Measurements from ENCODE around the gene VSX2.
"Not testable (repeated sequence)": the region's sequence is repeated elsewhere in the genome, so short reads cannot be mapped to it uniquely, and the experiment has no call there.

Gene VSX2

DNA sequence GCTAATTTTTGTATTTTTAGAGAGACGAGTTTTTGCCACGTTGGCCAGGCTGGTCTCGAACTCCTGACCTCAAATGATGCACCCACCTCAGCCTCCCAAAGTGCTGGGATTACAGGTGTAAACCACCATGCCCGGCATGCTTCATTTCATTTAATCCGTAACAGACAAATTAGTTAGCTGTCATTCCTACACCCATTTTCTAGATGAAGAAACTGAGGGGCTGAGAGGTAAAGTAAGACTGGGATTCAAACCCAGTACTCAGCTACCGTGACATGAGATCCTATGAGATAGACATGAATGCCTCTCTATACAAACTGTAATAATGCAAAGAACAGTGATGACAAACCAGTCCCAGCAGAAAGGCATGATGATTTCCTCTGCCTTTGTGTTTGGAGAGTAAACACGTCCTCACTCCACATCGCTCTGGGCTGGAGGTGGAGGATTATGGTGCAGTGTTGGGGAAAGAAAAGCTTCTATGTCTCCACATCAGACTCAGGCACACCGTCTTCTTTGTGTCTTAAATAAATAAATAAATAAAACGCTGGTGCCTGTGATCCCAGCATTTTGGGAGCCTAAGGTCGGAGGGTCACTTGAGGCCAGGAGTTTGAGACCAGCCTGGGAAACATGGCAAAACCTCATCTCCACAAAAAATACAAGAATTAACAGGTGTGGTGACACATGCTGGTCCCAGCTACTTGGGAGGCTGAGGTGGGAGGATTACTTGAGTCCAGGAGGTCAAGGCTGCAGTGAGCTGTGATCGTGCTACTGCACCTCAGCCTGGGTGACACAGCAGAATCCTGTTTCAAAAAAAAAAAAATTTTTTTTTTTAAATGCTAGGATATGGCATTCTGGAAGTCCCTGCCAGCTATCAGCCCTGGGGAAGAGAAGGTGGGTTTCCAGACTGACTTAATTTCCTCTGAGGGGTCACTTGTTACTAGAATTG, 10.5 kb downstream of the VSX2 start:
- intact Hi-C loops (cut with DNase I), result loop anchor here (5.0 kb wide), 1 partner anchor 137 kb away; no protein-coding TSS in a partner anchor
- no peak for DNase-seq

DNA sequence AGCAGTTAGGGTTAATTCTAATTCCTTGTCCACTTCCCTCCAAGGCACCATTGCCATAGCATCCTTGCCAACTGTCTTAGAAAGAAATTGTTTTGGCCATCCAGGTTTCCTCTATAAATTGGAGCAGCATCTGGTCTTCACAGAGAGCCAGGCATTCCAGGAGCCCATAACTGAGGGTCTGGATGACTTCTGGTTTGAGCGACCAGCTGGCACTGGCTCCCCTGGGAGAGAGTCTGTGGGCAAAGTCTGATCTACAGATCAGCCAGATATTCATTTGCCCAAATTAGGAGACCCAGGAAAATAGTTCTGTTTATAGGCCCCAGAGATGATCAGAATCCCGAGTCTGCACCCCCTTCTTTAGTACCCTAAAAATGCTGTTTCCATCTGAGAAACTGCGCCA, 16.0 kb downstream of the VSX2 start:
- intact Hi-C loops (cut with DNase I), result no loop called here
- no peak for DNase-seq

DNA sequence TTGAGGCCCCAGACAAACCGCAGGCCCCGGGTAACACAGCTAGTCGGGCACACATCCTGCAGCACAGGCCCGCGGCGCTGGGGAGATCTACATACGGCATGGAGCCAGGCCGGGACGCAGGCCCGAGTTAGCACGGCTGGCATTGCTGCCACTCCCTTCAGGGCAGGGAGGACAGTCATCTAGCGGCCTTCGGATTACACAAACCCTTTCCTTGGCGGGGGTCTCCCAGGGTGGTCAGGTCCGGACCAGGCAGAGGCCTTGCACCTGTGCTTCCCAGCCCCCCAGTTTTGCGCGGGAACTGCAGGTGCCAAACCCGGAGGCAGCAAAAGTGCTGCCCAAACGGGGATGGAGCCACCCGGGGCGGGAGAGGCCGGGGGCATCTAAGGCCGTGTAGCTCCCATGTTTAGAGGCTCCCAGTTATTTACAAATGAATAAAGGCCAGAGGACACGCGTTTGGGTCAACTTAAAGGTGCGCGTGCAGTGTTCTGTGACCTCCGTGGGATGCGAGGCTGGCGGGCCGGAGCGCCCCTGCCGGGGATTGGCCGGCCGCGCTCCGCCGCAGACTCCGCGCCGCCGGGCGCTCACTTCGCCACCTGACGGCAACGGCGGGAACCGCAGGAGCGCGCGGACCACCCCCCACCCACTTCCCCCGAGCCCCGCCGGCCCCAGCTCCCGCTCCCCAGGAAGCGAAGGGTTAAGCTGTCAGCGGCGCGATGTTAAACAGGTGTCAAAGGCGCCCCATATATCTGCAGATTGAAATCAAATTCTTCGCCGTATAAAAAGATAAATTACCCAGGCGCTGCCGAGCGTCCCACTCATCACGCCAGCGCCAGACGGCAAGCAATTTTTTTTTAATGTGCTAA, 18.1 kb downstream of the VSX2 start:
- intact Hi-C loops (cut with DNase I), result no loop called here

DNA sequence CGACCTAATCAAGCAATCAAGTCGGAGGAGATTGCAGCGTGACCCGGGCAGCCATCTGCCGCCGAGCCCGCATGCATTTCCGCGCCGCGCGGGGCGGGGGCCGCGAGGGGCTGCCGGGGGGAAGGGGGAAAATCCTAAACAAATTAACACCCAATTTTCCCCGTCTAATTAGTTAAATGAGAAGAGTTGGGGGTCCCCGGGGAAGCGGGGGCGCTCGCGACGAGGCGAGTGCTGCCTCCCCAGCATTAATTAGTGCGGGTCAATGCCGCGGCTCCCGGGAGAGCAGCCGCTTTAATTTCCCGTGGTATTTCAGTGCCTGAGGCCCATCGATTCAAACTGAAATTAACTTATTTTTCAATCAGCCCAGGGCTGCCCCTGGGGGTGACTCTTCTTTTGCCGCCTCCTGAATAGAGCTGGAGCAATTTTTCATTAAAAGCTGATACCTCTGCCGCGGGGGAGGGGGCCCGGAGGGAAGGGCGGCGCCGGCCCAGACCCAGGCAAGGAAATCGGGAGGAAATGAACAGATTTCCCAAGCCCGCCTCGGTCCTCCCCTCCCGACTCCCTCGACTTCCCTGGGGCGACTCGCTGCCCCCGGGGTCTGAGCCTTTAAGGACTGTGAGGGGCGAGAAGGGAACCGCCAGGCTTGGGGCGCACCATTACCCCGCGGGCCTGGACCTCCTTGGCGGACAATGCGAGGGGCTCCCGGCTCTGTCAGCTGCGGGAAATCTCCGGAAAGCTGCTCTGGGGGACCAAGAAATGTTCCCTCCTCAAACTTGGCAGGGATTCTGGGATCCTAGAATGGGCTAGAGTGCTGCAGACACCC, 18.9 kb downstream of the VSX2 start:
- DNase-seq, result peak in 20 of 42 donors; percentile 7 to 54 (median 24)
- intact Hi-C loops (cut with DNase I), result no loop called here

More for the DNA sequence above, 18.1 kb downstream of the VSX2 start:
- DNase-seq, result peak in 41 of 42 donors; percentile 30 to 82 (median 63)

DNA sequence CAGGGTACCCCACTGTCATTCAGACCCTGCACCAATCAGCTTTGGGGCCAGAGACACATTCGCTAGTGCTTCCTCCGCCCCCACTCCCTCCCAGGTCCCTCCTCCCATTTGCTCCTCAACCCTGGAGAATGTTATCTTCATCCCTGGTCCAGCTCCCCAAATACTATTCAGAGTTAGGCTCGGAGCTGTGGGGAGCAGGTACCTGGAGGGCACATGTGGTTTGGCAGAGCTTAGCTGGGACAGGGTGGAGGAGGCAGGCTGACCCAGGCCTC, 19.5 kb downstream of the VSX2 start:
- intact Hi-C loops (cut with DNase I), result no loop called here
- peak in 1 of 42 donors; percentile 10 for DNase-seq

DNA sequence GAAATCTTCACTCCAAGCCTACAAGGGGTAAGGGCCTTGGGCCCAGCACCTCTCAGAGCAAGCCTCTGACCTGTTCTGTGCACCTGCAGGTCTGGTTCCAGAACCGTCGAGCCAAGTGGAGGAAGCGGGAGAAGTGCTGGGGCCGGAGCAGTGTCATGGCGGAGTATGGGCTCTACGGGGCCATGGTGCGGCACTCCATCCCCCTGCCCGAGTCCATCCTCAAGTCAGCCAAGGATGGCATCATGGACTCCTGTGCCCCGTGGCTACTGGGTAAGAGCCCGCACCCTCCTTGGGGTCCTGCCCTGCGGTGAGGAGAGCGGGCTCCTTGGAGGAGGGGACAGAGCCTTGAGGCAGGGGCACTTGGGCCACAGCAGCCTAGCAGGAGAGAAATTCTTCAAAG, 20.3 kb downstream of the VSX2 start:
- DNase-seq, result no peak
- intact Hi-C loops (cut with DNase I), result no loop called here

DNA sequence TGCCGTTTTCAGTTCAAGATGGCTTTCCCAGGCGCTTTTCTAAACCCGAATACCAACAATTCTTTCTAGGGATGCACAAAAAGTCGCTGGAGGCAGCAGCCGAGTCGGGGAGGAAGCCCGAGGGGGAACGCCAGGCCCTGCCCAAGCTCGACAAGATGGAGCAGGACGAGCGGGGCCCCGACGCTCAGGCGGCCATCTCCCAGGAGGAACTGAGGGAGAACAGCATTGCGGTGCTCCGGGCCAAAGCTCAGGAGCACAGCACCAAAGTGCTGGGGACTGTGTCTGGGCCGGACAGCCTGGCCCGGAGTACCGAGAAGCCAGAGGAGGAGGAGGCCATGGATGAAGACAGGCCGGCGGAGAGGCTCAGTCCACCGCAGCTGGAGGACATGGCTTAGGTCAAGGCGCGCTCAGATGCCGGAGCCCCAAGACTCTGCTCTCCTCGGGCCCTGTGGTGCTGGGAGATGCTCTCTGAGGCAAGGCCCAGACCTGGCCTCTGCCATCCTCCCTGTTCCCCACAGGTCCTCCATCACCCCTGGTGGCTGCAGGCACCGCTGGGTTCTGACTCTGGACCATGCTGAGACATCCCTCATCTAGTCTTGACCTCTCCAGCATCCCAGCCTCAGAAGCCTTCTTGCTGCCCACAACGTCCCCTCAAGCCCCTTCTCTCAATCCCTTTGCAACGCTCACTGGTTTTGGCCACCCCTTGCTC, 21.4 kb downstream of the VSX2 start:
- intact Hi-C loops (cut with DNase I), result no loop called here
- no peak for DNase-seq

DNA sequence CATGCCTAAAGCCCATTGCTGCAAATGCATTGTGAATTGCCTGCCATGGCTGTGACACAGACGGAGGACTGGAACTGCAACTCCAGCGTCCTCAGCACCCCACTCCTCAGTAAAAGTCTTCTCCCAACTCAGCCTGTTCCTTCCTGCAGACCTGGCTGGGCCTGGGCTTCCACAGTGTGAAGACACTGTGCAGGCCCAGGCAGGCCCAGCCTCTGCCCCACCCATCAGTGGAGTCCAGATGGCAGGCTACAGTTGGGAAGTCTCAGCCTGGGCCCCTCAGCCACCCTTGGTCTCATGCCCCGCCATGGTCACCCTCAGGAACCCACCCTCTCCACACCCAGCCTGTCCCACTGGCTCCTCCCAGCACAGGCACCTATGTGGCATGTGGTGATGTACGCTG, 22.0 kb downstream of the VSX2 start:
- no peak for DNase-seq
- intact Hi-C loops (cut with DNase I), result no loop called here

DNA sequence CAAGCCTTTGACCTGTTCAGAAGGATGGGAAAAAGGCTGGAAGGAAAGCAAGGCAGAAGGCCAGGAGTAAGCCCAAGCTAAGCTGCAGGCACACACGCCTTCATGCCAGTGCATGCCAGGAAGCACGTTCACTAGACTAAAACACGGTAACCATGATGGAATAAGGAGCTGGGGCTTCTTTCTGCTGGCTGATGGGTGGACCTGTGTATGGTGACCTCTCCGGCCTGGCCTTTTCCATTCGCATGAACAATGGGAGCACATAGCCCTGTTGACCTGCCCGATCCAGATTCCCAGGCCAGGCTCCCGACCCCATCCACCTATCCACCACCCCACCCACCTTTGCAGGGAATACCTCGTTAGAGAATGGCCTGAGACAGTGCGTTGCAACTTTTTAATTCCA, 22.8 kb downstream of the VSX2 start:
- intact Hi-C loops (cut with DNase I), result no loop called here
- DNase-seq, result no peak

DNA sequence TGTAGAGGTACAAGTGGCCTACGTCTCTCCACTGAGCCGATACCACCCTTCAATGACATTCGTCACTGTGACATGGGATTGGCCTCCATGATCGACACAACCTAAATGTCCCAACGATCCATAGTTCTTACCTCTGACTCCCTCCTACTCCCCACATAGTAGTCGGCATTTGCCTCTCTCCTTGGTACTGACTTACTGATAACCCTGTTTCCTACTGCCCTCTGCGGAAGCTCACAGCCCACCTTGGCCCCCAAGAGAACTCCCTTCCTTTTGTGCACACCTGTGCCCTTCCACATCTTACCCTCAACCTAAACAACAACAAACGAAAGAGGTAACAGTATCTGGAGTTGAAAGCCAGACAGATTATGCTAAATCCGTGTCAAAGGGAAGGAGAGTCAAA, 23.9 kb downstream of the VSX2 start:
- DNase-seq, result no peak
- intact Hi-C loops (cut with DNase I), result no loop called here

DNA sequence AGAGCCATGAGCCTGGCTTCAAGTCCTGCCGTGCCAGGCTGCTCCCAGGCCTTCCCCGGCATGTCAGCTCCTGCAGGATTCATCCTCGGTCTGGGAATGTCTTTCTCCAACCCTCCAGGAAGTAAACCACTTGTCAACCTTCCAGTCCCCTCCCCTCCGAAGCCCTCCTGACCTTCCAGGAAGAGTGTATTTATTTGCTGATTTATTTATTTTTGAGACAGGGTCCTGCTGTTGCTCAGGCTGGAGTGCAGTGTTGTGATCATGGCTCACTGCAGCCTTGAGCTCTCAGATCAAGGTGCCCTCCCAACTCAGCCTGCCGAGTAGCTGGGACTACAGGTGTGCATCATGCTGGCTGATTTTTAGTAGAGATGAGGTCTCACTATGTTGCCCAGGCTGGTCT, 24.7 kb downstream of the VSX2 start:
- intact Hi-C loops (cut with DNase I), result no loop called here
- DNase-seq, result no peak

DNA sequence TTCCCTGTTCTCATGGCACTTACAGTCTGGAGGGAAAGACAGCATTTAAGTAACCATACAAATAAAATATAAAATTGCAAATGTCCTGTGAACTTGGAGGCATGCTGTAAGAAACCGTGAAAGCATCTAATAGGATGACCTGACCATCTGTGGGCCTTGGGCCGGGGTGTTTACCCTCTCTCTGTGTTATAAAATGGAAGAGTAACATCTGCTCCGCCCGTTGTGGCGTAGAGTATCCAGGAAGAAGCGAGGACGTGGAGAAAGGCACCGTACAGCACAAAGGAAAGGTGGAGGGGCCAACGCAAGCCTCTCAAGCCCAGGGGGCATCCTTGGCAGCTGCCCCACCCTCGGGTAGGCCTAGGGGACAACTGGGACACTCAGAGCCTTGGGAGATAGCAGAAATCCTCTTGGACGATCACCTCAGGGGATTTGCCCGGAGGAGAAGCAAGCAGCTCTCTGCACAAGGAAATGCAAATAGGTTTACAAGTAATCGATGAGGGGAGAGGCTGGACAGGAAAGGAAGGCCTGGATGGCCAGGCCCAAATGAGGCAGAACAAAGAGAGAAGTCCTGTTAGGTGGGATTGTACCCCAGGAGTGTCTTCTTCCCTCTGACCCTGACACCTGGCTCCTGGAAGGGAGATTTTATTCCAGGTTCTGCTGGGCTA, 26.2 kb downstream of the VSX2 start:
- DNase-seq, result no peak
- intact Hi-C loops (cut with DNase I), result no loop called here

DNA sequence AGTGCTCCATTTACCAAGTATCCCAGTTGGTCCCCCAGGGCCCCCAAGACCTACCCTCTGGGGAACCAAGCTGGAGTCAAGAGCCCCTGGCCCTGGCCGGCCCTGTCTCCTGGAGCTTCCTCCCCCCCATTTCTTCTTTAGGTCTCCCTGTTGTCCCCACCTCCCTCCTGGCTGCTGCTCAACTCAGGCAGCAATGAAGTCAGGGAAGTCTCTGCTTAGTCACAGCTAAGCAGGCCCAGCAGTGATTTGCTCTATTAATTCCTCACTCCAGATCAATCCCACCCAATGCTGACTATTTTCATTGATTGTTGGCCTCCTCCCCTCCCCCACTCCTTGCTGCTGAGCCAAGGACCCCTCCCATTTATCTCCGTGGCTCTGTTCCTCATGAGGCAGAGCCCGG, 28.3 kb downstream of the VSX2 start:
- intact Hi-C loops (cut with DNase I), result no loop called here

DNA sequence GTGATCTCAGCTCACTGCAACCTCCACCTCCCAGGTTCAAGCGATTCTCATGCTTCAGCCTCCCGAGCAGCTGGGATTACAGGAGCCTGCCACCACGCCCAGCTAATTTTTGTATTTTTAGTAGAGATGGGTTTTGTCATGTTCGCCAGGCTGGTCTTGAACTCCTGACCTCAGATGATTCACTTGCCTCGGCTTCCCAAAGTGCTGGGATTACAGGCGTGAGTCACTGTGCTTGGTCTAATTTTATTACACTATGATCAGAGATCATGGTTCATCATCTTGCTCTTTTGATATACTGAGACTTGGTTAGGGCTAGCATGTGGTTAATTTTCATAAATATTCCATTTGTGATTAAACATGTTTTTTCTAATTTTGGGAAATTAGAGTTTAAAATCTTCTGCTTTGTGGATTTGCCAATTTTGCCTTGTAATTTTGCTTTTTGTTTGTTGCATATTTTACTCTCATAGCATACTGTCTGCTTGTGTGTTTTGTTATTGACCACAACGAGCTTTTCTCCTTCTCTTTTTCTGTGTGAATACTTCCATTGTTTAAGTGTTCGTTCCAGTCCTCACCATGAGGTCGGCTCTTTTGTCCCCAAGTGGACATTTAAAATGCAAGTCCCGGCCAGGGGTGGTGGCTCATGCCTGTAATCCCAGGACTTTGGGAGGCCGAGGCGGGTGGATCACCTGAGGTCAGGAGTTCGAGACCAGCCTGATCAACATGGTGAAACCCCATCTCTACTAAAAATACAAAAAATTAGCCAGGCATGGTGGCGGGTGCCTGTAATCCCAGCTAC, 31.3 kb downstream of the VSX2 start:
- intact Hi-C loops (cut with DNase I), result not testable (repeated sequence)
- DNase-seq, result peak in 39 of 42 donors; percentile 20 to 78 (median 57)

More for the DNA sequence above, 28.3 kb downstream of the VSX2 start:
- no peak for DNase-seq

DNA sequence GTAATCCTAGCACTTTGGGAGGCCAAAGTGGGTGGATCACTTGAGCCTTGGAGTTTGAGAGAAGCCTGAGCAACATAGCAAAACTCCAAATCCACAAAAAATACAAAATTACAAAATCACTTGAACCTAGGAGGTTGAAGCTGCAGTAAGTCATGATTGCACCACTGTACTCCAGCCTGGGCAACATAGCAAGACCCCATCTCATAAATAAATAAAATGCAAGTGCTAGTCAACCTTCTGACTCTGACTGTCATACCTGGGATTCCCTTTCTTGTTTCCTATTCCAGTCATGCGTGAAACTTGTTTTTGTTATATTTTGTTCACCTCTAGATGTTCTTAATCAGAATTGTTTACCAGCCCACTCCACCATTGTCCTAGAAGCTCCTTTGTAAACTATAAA, 32.1 kb downstream of the VSX2 start:
- intact Hi-C loops (cut with DNase I), result no loop called here
- DNase-seq, result no peak

DNA sequence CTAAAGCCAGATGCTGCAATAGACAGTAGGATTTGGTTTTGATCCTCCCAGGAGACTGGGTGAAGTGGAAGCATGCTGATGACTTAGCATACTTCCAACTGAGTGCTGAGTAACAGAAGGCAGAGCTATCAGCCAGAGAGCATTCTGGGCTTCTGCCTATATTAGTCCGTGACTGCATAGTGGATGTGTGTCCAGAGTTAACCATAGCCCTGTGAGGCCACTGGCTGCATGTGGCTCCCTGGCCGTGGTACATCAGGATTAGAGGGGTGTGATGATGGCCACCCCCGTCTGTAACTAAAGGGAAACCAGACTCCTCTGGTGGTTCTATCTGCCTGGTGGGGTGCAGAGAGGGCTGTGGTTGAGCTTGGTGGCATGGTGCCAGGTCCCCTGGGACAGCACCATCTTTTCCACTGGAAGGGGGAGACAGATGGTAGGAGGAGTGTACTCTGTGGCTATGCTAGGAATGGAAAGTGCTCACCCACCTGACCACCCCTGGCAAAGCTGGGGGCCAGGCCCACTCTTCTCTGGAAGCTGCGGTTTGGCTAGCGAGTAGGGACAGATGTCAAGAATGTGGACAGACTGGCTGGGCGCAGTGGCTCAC, 36.1 kb downstream of the VSX2 start:
- DNase-seq, result no peak
- intact Hi-C loops (cut with DNase I), result no loop called here

DNA sequence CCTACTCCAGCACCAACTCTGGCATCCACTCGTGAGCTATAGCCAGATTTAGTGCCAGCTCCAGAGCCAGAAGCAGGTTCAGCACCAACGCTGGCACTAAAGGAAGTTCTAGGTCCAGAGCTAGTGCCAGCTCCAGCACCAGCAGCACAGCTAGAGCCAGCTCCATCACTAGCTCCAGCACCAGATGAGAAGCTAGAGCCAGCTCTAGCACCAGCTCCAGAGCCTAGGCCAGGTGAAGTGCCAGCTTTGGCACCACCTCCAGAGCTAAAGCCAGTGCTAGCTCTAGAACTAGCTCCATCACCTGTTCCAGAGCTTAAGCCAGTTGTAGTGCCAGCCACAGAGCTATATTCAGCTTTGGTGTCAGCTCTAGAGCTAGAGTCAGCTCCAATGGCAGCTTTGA, 38.8 kb downstream of the VSX2 start:
- DNase-seq, result no peak
- intact Hi-C loops (cut with DNase I), result no loop called here

Data from head of caudate nucleus (tissue), 42 donors.